Endothelial cell of umbilical vein (primary cell): Measurements from ENCODE around the gene TFPI2. TPM values are rescaled to one million over a fixed set of nuclear protein-coding genes. Genes with fewer than 3 reads are reported as not detected.

Source experiments
- BruUV-seq: library from RNA; stranded (reverse); fragments of 400-500 nt; replicated peaks from 2 replicates; lab custom pipeline; 2021; lab: Mats Ljungman, UMichigan
- CTCF ChIA-PET: fragments of 300-600, 350-600 bp; sonication (Branson Sonifier 250); formaldehyde crosslinking; loops from one replicate; lab custom pipeline; 2021; ENCODE audit warnings: antibody characterized with exemption, inconsistent platforms; lab: Charles Lee
- POLR2A ChIA-PET: fragments of 300-600, 350-600 bp; sonication (Branson Sonifier 250); formaldehyde crosslinking; loops from one replicate; lab custom pipeline; 2021; ENCODE audit warnings: antibody characterized with exemption, inconsistent platforms; lab: Charles Lee
- DNase-seq: peaks from one replicate; pipeline ENCODE4 v3.0.0-alpha.2; 2011; ENCODE audit warnings: low read depth, low spot score
- FAIRE-seq: peaks from 2 replicates; lab custom pipeline; 2011; peaks lifted over from hg19 to GRCh38; lab: Jason Lieb, UNC
- H2AFZ ChIP-seq: 2 replicates; pipeline ENCODE4 v1.6.0; 2012; ENCODE audit warnings: low read depth, low read length, control low read depth, inconsistent platforms
- H3K27ac ChIP-seq: 2 replicates; pipeline ENCODE4 v1.5.1; 2011; ENCODE audit warnings: low read depth, mild to moderate bottlenecking, control low read depth, low read length, moderate library complexity; ENCODE audit not compliant: insufficient read depth
- H3K27me3 ChIP-seq, 2 experiments: 2 replicates each; pipeline versions ENCODE4 v1.6.0 to v1.6.1; 2011; ENCODE audit warnings: low read length in 2 of 2, mixed read lengths in 1 of 2; ENCODE audit not compliant: control insufficient read depth in 2 of 2, insufficient read depth in 2 of 2
- H3K36me3 ChIP-seq, 2 experiments: 2 replicates in 1 of 2; 3 replicates in 1 of 2; pipeline ENCODE4 v1.5.1; 2011; ENCODE audit warnings: low read length in 2 of 2, mild to moderate bottlenecking in 1 of 2, moderate library complexity in 1 of 2; ENCODE audit not compliant: control insufficient read depth in 2 of 2, insufficient read depth in 2 of 2; ENCODE audit errors: extremely low read depth in 1 of 2
- H3K4me1 ChIP-seq: 3 replicates; pipeline ENCODE4 v1.5.1; 2011; ENCODE audit warnings: mild to moderate bottlenecking, low read length; ENCODE audit not compliant: control insufficient read depth, insufficient read depth; ENCODE audit errors: extremely low read depth
- H3K4me2 ChIP-seq: 2 replicates; pipeline ENCODE4 v1.6.1; 2011; ENCODE audit warnings: low read length, control low read depth, mixed read lengths; ENCODE audit not compliant: insufficient read depth
- H3K4me3 ChIP-seq, 3 experiments: fragments of 200-600 bp in 1 of 3; sonication (generic), shearing (Covaris generic) in 1 of 3; replicated peaks in 1 of 3; 2 replicates each; pipeline ENCODE4 v1.5.1; 2011 to 2016; ENCODE audit warnings: control low read depth in 3 of 3, low read length in 3 of 3, mild to moderate bottlenecking in 2 of 3, inconsistent platforms in 1 of 3, low read depth in 1 of 3, moderate library complexity in 1 of 3; ENCODE audit not compliant: insufficient read depth in 1 of 3
- H3K79me2 ChIP-seq: 2 replicates; pipeline ENCODE4 v1.6.0; 2012; ENCODE audit warnings: low read length, inconsistent platforms; ENCODE audit not compliant: control insufficient read depth, insufficient read depth
- H3K9ac ChIP-seq: replicated peaks from 2 replicates; pipeline ENCODE3; 2011; ENCODE audit warnings: low read length, control low read depth; ENCODE audit not compliant: insufficient read depth; ENCODE audit errors: extremely low read depth
- H3K9me1 ChIP-seq: replicated peaks from 3 replicates; pipeline ENCODE4 v1.6.0; 2011; ENCODE audit warnings: mild to moderate bottlenecking, low read length; ENCODE audit not compliant: control insufficient read depth, insufficient read depth; ENCODE audit errors: extremely low read depth
- H3K9me3 ChIP-seq: replicated peaks from 2 replicates; pipeline ENCODE4 v1.5.1; 2012; ENCODE audit warnings: low read length, inconsistent platforms; ENCODE audit not compliant: control insufficient read depth, insufficient read depth
- H4K20me1 ChIP-seq: replicated peaks from 2 replicates; pipeline ENCODE3; 2011; ENCODE audit warnings: mild to moderate bottlenecking, low read length; ENCODE audit not compliant: control insufficient read depth, insufficient read depth; ENCODE audit errors: extremely low read depth
- EZH2 ChIP-seq: IDR thresholded peaks from 2 replicates; pipeline ENCODE4 v1.6.1; 2012; ENCODE audit warnings: borderline replicate concordance, low read depth, mild to moderate bottlenecking, moderate library complexity, low read length, inconsistent platforms; ENCODE audit not compliant: severe bottlenecking
- FOS ChIP-seq: IDR thresholded peaks from 2 replicates; pipeline ENCODE4 v1.6.1; 2011; ENCODE audit warnings: mild to moderate bottlenecking, low read length, moderate library complexity, borderline replicate concordance; ENCODE audit not compliant: insufficient read depth
- GATA2 ChIP-seq: IDR thresholded peaks from 2 replicates; pipeline ENCODE4 v1.7.0; 2011; ENCODE audit warnings: low read depth, mild to moderate bottlenecking, moderate library complexity, mixed read lengths, low read length; ENCODE audit not compliant: insufficient read length, insufficient read depth
- JUN ChIP-seq: IDR thresholded peaks from 2 replicates; pipeline ENCODE4 v1.6.1; 2011; ENCODE audit warnings: borderline replicate concordance, low read depth; ENCODE audit not compliant: insufficient read length, insufficient read depth
- MYC ChIP-seq: IDR thresholded peaks from one replicate; pipeline ENCODE4 v1.6.1; 2011; ENCODE audit warnings: mild to moderate bottlenecking, low read depth, low read length
- POLR2A ChIP-seq: IDR thresholded peaks from 2 replicates; pipeline ENCODE4 v1.6.1; 2012; ENCODE audit warnings: low read depth, mild to moderate bottlenecking, control low read depth, low read length
- POLR2AphosphoS5 ChIP-seq: IDR thresholded peaks from 2 replicates; pipeline ENCODE4 v1.6.1; 2012; ENCODE audit warnings: low read depth, mild to moderate bottlenecking, control low read depth, low read length, moderate library complexity; ENCODE audit not compliant: insufficient read depth
- dilution Hi-C: fragments of 300-500 bp; cut with MboI; formaldehyde crosslinking; loops from one replicate; pipeline ENCODE4 v1.15.0; 2019; ENCODE audit warnings: low sequenced_read_pairs; ENCODE audit not compliant: extremely low pct_ligation_motif_present
- intact Hi-C: fragments of 100-400 bp; cut with micrococcal nuclease; formaldehyde crosslinking; loops from one replicate; pipeline ENCODE4 v1.10.0; 2022
- polyA plus RNA-seq, 4 experiments: library from polyadenylated mRNA; depleted of rRNA in 3 of 4; stranded (reverse) in 3 of 4; unstranded in 1 of 4; fragments of >200 nt; gene quantifications; 2 replicates each; pipeline versions ENCODE4 v1.2.1 to v1.2.3, GENCODE V29; 2011 to 2012; ENCODE audit warnings: missing spikeins in 1 of 4
- small RNA-seq: library from RNA; depleted of rRNA; stranded (forward); fragments of <200 nt; gene quantifications from one replicate; pipeline ENCODE3, GENCODE V24; 2012; ENCODE audit warnings: low replicate concordance, low read depth; ENCODE audit not compliant: insufficient read depth, insufficient read length
- total RNA-seq: library from RNA; stranded (reverse); gene quantifications from 2 replicates; pipeline ENCODE4 v1.2.3, GENCODE V29; 2021
- TF ChIP-seq, protein P1 (sequence below): IDR thresholded peaks from 2 replicates; pipeline ENCODE4 v1.6.1; 2011; ENCODE audit not compliant: insufficient read depth, insufficient read length
- TF ChIP-seq, protein P2 (sequence below), 2 donors: IDR thresholded peaks; 1 replicate in 1 of 2; 2 replicates in 1 of 2; pipeline ENCODE4 v1.5.1; 2011; ENCODE audit warnings: low read length in 2 of 2, mild to moderate bottlenecking in 2 of 2, moderate library complexity in 2 of 2, control low read depth in 1 of 2, inconsistent platforms in 1 of 2, low read depth in 1 of 2; ENCODE audit not compliant: insufficient read depth in 1 of 2; ENCODE audit errors: extremely low read depth in 1 of 2

TFPI2 gene
- total and polyA plus RNA-seq, 2 donors (not counting 3 experiments of a cell fraction or from before 2014, with no cell fraction given), result 49.9 to 65.9 TPM

DNA sequence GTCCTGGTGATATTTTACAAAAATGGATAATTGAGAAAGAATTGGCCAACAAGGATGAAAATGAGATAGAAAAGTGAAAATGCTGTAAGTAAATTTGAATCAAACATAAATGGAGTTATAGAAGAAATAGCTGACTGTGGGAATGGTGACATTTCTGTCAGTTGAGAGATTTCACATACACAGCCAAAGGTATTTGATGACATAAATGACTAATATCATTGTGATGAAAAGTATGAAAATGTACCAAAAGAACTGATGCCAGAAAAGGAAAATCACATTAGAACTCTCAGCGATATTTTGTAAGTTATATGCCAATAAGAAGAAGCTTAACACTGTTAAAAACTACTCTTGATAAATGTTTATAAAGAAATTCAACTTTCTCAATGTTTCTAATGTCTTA, 54.9 kb downstream of the TFPI2 start:
- H3K27me3 ChIP-seq, result peaks cover 0 to 2% of the 10 kb centered on the region in 2 experiments
- TF ChIP-seq, protein P1, sequence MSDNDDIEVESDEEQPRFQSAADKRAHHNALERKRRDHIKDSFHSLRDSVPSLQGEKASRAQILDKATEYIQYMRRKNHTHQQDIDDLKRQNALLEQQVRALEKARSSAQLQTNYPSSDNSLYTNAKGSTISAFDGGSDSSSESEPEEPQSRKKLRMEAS, result no peak
- TF ChIP-seq JUN (no peak), FOS (no peak), GATA2 (no peak), EZH2 (no peak), POLR2A (no peak), MYC (no peak), POLR2AphosphoS5 (no peak)
- TF ChIP-seq, protein P2, sequence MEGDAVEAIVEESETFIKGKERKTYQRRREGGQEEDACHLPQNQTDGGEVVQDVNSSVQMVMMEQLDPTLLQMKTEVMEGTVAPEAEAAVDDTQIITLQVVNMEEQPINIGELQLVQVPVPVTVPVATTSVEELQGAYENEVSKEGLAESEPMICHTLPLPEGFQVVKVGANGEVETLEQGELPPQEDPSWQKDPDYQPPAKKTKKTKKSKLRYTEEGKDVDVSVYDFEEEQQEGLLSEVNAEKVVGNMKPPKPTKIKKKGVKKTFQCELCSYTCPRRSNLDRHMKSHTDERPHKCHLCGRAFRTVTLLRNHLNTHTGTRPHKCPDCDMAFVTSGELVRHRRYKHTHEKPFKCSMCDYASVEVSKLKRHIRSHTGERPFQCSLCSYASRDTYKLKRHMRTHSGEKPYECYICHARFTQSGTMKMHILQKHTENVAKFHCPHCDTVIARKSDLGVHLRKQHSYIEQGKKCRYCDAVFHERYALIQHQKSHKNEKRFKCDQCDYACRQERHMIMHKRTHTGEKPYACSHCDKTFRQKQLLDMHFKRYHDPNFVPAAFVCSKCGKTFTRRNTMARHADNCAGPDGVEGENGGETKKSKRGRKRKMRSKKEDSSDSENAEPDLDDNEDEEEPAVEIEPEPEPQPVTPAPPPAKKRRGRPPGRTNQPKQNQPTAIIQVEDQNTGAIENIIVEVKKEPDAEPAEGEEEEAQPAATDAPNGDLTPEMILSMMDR (IDR thresholded peaks at IDR 0.05; ENCODE audit: extremely low read depth in 1 of 2, insufficient read depth in 1 of 2, low read depth in 1 of 2, low read length in 2 of 2), result no peak
- H3K9me1 ChIP-seq, result no peaks in the 10 kb centered on the region
- no TSS peak for BruUV-seq
- no peak overlapping the region for H2AFZ ChIP-seq
- dilution Hi-C loops (no loop called here), intact Hi-C loops (no loop called here)
- FAIRE-seq (no peak), DNase-seq (no peak)
- no peaks in the 10 kb centered on the region for H3K9me3 ChIP-seq
- H3K36me3 ChIP-seq, result no peaks in the 10 kb centered on the region
- H3K9ac ChIP-seq, result no peak overlapping the region
- ChIA-PET CTCF (interaction anchor here (0.6 to 1.9 kb wide), 4 partner anchors 12 to 124 kb away, joined by 3 to 4 read pairs (median 3); no protein-coding TSS in a partner anchor), POLR2A (no interaction called here)
- H3K4me3 ChIP-seq, result no peak overlapping the region
- no peaks in the 10 kb centered on the region for H3K79me2 ChIP-seq
- no peaks in the 10 kb centered on the region for H3K4me1 ChIP-seq
- no peak overlapping the region for H3K4me2 ChIP-seq
- no peak overlapping the region for H3K27ac ChIP-seq
- no peaks in the 10 kb centered on the region for H4K20me1 ChIP-seq

Small RNAs within 50 kb of the gene (small RNA-seq; reads per million reads assigned to genes)
- not detected for gene AC002076.2

Other genes with a start within 250 kb of the TFPI2 start
- not detected in 2 replicates for gene GNGT1, start 15.8 kb upstream of the TFPI2 start, total RNA-seq
- gene GNGT1, start 15.8 kb upstream of the TFPI2 start, polyA plus RNA-seq, result not detected in 2 replicates
- gene GNG11, start 31.0 kb upstream of the TFPI2 start, total RNA-seq, result 208 and 215 TPM in 2 replicates
- 90.4 and 92.3 TPM in 2 replicates for gene GNG11, start 31.0 kb upstream of the TFPI2 start, polyA plus RNA-seq
- 23.9 and 28.4 TPM in 2 replicates for gene BET1, start 113.6 kb upstream of the TFPI2 start, total RNA-seq
- gene BET1, start 113.6 kb upstream of the TFPI2 start, polyA plus RNA-seq, result 14.8 and 21.9 TPM in 2 replicates